K562 (cell line): ENCODE results near the gene IP6K3. TPM values are rescaled to one million over a fixed set of nuclear protein-coding genes. Genes with fewer than 3 reads are reported as not detected.

Source experiments
- ATAC-seq: fragments of 200-7000 bp; cut with Tn5 transposase; 3 replicates; pipeline ENCODE4 v1.9.1; 2020; ENCODE audit warnings: moderate library complexity
- BruUV-seq: library from RNA; stranded (reverse); fragments of 400-500 nt; replicated peaks from 2 replicates; lab custom pipeline; 2021; lab: Mats Ljungman, UMichigan
- CTCF ChIA-PET: fragments of 300-600 bp; formaldehyde crosslinking; extraction: SDS; loops from one replicate; lab custom pipeline; 2021; ENCODE audit warnings: low intra/inter-chr PET ratio; lab: Yijun Ruan, JAX
- POLR2A ChIA-PET: fragments of 300-600, 350-650 bp; sonication (Branson Sonifier 250); formaldehyde crosslinking; extraction: SDS; loops from one replicate; lab custom pipeline; 2021; ENCODE audit warnings: antibody characterized with exemption, inconsistent platforms; lab: Yijun Ruan, JAX
- DNase-seq, 4 experiments: peaks; one replicate each; pipeline versions ENCODE4 v3.0.0 to v3.0.0-alpha.2; 2011 to 2018; ENCODE audit warnings: low spot score in 3 of 4, mixed read lengths in 3 of 4; ENCODE audit errors: extremely low read depth in 1 of 4
- FAIRE-seq: peaks from 2 replicates; lab custom pipeline; 2011; peaks lifted over from hg19 to GRCh38; lab: Jason Lieb, UNC
- H2AFZ ChIP-seq: 2 replicates; pipeline ENCODE4 v1.6.0; 2011; ENCODE audit warnings: low read depth, low read length, control low read depth, inconsistent platforms
- H3K27ac ChIP-seq: fragments of 200-600 bp; 3 replicates; pipeline ENCODE4 v1.8.0; 2011; ENCODE audit warnings: low read depth, mild to moderate bottlenecking, control low read depth, inconsistent platforms, low read length, moderate library complexity, mixed read lengths; ENCODE audit errors: extremely low read depth
- H3K27me3 ChIP-seq, 2 experiments: fragments of 300-600 bp in 1 of 2; 2 replicates in 1 of 2; 3 replicates in 1 of 2; pipeline versions ENCODE4 v1.6.0 to v1.8.0; 2011; ENCODE audit warnings: inconsistent platforms in 2 of 2, low read length in 2 of 2, mild to moderate bottlenecking in 1 of 2, mixed read lengths in 1 of 2, moderate library complexity in 1 of 2; ENCODE audit not compliant: control insufficient read depth in 2 of 2, insufficient read depth in 2 of 2
- H3K36me3 ChIP-seq: fragments of 300-600 bp; 3 replicates; pipeline ENCODE4 v1.8.0; 2011; ENCODE audit warnings: mild to moderate bottlenecking, low read length, inconsistent platforms; ENCODE audit not compliant: control insufficient read depth, insufficient read depth
- H3K4me1 ChIP-seq, 2 experiments: fragments of 200-600 bp in 1 of 2; replicated peaks in 1 of 2; 2 replicates in 1 of 2; 3 replicates in 1 of 2; pipeline versions ENCODE4 v1.5.1 to v1.8.0; 2011; ENCODE audit warnings: inconsistent platforms in 2 of 2, low read length in 2 of 2, mild to moderate bottlenecking in 1 of 2, mixed read lengths in 1 of 2, moderate library complexity in 1 of 2; ENCODE audit not compliant: control insufficient read depth in 2 of 2, insufficient read depth in 2 of 2
- H3K4me2 ChIP-seq: 2 replicates; pipeline ENCODE4 v1.6.1; 2011; ENCODE audit warnings: low read length, control low read depth, inconsistent platforms, mixed read lengths; ENCODE audit not compliant: insufficient read depth
- H3K4me3 ChIP-seq: fragments of 200-600 bp; sonication (generic), shearing (Covaris generic); 2 replicates; pipeline ENCODE4 v1.5.1; 2016; ENCODE audit warnings: control low read depth, inconsistent platforms
- H3K79me2 ChIP-seq: fragments of 200-600 bp; 3 replicates; pipeline ENCODE4 v1.8.0; 2011; ENCODE audit warnings: low read length, inconsistent platforms; ENCODE audit not compliant: control insufficient read depth, insufficient read depth
- H3K9ac ChIP-seq, 2 experiments: 2 replicates each; pipeline versions ENCODE4 v1.6.0 to v1.6.1; 2011; ENCODE audit warnings: low read depth in 2 of 2, low read length in 2 of 2, control low read depth in 1 of 2, inconsistent platforms in 1 of 2, mild to moderate bottlenecking in 1 of 2, mixed read lengths in 1 of 2; ENCODE audit not compliant: insufficient read depth in 1 of 2
- H3K9me1 ChIP-seq: one replicate; pipeline ENCODE4 v1.6.0; 2011; ENCODE audit warnings: inconsistent platforms, mild to moderate bottlenecking, low read length, moderate library complexity; ENCODE audit not compliant: control insufficient read depth, insufficient read depth
- H3K9me3 ChIP-seq: replicated peaks from 2 replicates; pipeline ENCODE4 v1.5.1; 2011; ENCODE audit warnings: low read depth, low read length, inconsistent platforms; ENCODE audit not compliant: control insufficient read depth, insufficient read depth
- H4K20me1 ChIP-seq: replicated peaks from 2 replicates; pipeline ENCODE4 v1.6.1; 2011; ENCODE audit warnings: low read length, inconsistent platforms, mixed read lengths; ENCODE audit not compliant: control insufficient read depth, insufficient read depth
- CBFB ChIP-seq: sonication (generic); formaldehyde crosslinking; IDR thresholded peaks from 2 replicates; pipeline ENCODE4 v1.4.0; 2020; ENCODE audit warnings: mild to moderate bottlenecking, missing genetic modification reagents
- CCNT2 ChIP-seq: IDR thresholded peaks from 2 replicates; pipeline ENCODE4 v1.6.1; 2011; ENCODE audit warnings: borderline replicate concordance, low read depth, mild to moderate bottlenecking, moderate library complexity, mixed read lengths, low read length; ENCODE audit not compliant: insufficient read length; ENCODE audit errors: extremely low read depth
- DNMT1 ChIP-seq: fragments of 450-650 bp; IDR thresholded peaks from 2 replicates; pipeline ENCODE4 v1.6.1; 2016; ENCODE audit warnings: antibody characterized with exemption, mild to moderate bottlenecking
- FOXK1 ChIP-seq: sonication (generic); formaldehyde crosslinking; IDR thresholded peaks from 2 replicates; pipeline ENCODE4 v1.8.0; 2022; ENCODE audit warnings: missing genetic modification reagents, mild to moderate bottlenecking, borderline replicate concordance
- HDAC1 ChIP-seq, 2 experiments: fragments of 450-650 bp; IDR thresholded peaks; 2 replicates each; pipeline ENCODE4 v1.6.1; 2016 to 2017; ENCODE audit warnings: inconsistent platforms in 1 of 2, mild to moderate bottlenecking in 1 of 2, moderate library complexity in 1 of 2
- HDAC3 ChIP-seq: fragments of 450-650 bp; IDR thresholded peaks from 2 replicates; pipeline ENCODE4 v1.6.1; 2018; ENCODE audit warnings: borderline replicate concordance, mild to moderate bottlenecking, moderate library complexity; ENCODE audit not compliant: partially characterized antibody
- HNRNPL ChIP-seq: fragments of 200-400 bp; formaldehyde crosslinking; IDR thresholded peaks from 2 replicates; pipeline ENCODE4 v1.6.1; 2017; ENCODE audit warnings: low read depth, mild to moderate bottlenecking, low read length
- KAT2B ChIP-seq: IDR thresholded peaks from one replicate; pipeline ENCODE4 v1.6.1; 2012; ENCODE audit warnings: low read depth, mild to moderate bottlenecking, control low read depth, inconsistent platforms, low read length, moderate library complexity
- KLF16 ChIP-seq: IDR thresholded peaks from 2 replicates; pipeline ENCODE4 v1.6.1; 2016; ENCODE audit warnings: antibody characterized with exemption
- RBFOX2 ChIP-seq: fragments of 200-400 bp; formaldehyde crosslinking; IDR thresholded peaks from 2 replicates; pipeline ENCODE4 v1.6.1; 2017; ENCODE audit warnings: low read depth, mild to moderate bottlenecking, low read length, moderate library complexity
- RBM34 ChIP-seq: fragments of 200-400 bp; formaldehyde crosslinking; IDR thresholded peaks from 2 replicates; pipeline ENCODE4 v1.6.1; 2018; ENCODE audit warnings: low read length, borderline replicate concordance; ENCODE audit not compliant: insufficient read depth
- RNF2 ChIP-seq: sonication (generic); IDR thresholded peaks from 2 replicates; pipeline ENCODE4 v1.6.1; 2016
- TGIF2 ChIP-seq: sonication (generic); formaldehyde crosslinking; IDR thresholded peaks from 2 replicates; pipeline ENCODE4 v1.8.1; 2022; ENCODE audit warnings: mild to moderate bottlenecking, missing genetic modification reagents, moderate library complexity
- ZNF232 ChIP-seq: sonication (generic); formaldehyde crosslinking; IDR thresholded peaks from 2 replicates; pipeline ENCODE4 v1.8.0; 2022; ENCODE audit warnings: mild to moderate bottlenecking, missing genetic modification reagents
- ZNF431 ChIP-seq: sonication (generic); formaldehyde crosslinking; IDR thresholded peaks from 2 replicates; pipeline ENCODE4 v1.8.0; 2022; ENCODE audit warnings: mild to moderate bottlenecking, missing genetic modification reagents
- WGBS: fragments of 100-300 bp; shearing (Covaris generic); methylation state at CpG from one replicate; pipeline ENCODE4 v1.1.6; 2016; ENCODE audit warnings: low coverage, mixed read lengths; ENCODE audit not compliant: insufficient coverage; ENCODE audit errors: missing lambda C conversion rate; 5-methylcytosine and 5-hydroxymethylcytosine counted together
- in situ Hi-C: fragments of 300-500 bp; cut with MboI; formaldehyde crosslinking; loops from 4 replicates; pipeline ENCODE4 v1.15.0; 2018; ENCODE audit warnings: inconsistent platforms, mixed read lengths
- intact Hi-C: fragments of 100-400 bp; cut with micrococcal nuclease; formaldehyde crosslinking; loops from 2 replicates; pipeline ENCODE4 v1.14.2; 2022
- polyA plus RNA-seq, 8 experiments: library from polyadenylated mRNA; depleted of rRNA in 4 of 8; stranded (reverse) in 5 of 8; unstranded in 3 of 8; fragments of >200 nt; fragmentation: Nextera tagmentation in 2 of 8; fragmentation: Illumina TruSeq in 1 of 8; extraction: Ambion mirVana in 2 of 8; extraction: Trizol in 1 of 8; gene quantifications; 2 replicates each; pipeline versions ENCODE4 v1.2.1 to v1.2.3, GENCODE V29; 2011 to 2014; ENCODE audit warnings: inconsistent platforms in 1 of 8, missing spikeins in 1 of 8
- total RNA-seq, 7 experiments: library from RNA; depleted of rRNA in 6 of 7; stranded (reverse); fragments of >200 nt in 6 of 7; fragmentation: Illumina TruSeq in 2 of 7; extraction: Trizol in 2 of 7; gene quantifications; 2 replicates each; pipeline versions ENCODE4 v1.2.1 to v1.2.3, GENCODE V29; 2011 to 2021; ENCODE audit warnings: low replicate concordance in 1 of 7
- TF ChIP-seq, protein P1 (sequence below): fragments of 250-450 bp; sonication (Bioruptor Pico); IDR thresholded peaks from 2 replicates; pipeline ENCODE4 v1.4.0; 2020; ENCODE audit warnings: mild to moderate bottlenecking, moderate library complexity

IP6K3 gene
- total and polyA plus RNA-seq, 9 of the 15 experiments (the other 6 are each of a cell fraction or from before 2014, with no cell fraction given), result not detected

DNA sequence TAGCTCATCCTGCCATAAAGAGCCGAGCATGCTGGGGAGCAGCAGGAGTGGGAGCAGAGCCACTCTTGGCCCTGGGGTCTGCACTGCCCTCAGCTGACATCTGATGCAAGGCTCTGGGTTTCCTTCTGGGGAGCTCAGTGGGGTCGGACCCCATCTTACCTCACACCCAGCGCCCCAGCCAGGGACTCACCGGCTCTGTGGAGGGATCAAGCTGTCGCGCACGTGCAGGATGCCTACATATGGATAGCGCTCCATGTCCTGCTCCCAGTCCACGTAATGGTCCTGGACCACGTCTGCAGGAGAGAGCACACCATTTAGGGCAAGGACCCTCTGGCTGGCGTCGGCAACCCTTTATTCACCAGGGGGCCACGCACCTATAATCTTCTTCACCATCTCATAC lies 30.1 kb upstream of the IP6K3 start:
- Histone ChIP-seq H4K20me1 (0 out of 2 replicates have a peak, but pooled peaks cover 18% of the 10 kb centered on the region), H3K4me1 (peaks cover 1 to 14% of the 10 kb centered on the region in 2 experiments; a peak in 3 of 5 replicates), H3K4me3 (no peak overlapping the region), H3K9me3 (no peaks in the 10 kb centered on the region), H3K9me1 (no peaks in the 10 kb centered on the region), H2AFZ (no peak overlapping the region), H3K79me2 (no peaks in the 10 kb centered on the region), H3K36me3 (peaks cover 85% of the 10 kb centered on the region; the same call in 2 of the 3 replicates), H3K27ac (no peak overlapping the region), H3K27me3 (no peaks in the 10 kb centered on the region), H3K9ac (0 out of 4 replicates have a peak overlapping the region, but pooled peaks of 1 of the 2 experiments have one; percentile 20), H3K4me2 (no peak overlapping the region)
- FAIRE-seq (no peak), ATAC-seq (no peak), DNase-seq (no peak)
- ChIA-PET POLR2A (interaction anchor here (0.6 to 1.4 kb wide), 5 partner anchors 10 to 348 kb away, joined by 3 to 4 read pairs (median 3); no protein-coding TSS in a partner anchor), CTCF (no interaction called here)
- 84% methylated on average over 13 of the region's 13 CpGs for WGBS
- intact Hi-C loops (no loop called here), in situ Hi-C loops (no loop called here)
- TF ChIP-seq RBFOX2 (no peak), RNF2 (no peak), RBM34 (no peak), HNRNPL (no peak), HDAC3 (no peak), ZNF431 (CRISPR knock-in tag) (no peak), HDAC1 (IDR thresholded peaks at IDR 0.05) (no peak), KLF16 (no peak), DNMT1 (no peak), KAT2B (no peak), TGIF2 (CRISPR knock-in tag) (no peak), FOXK1 (CRISPR knock-in tag) (no peak), ZNF232 (CRISPR knock-in tag) (no peak), CCNT2 (no peak), CBFB (CRISPR knock-in tag) (no peak)
- TF ChIP-seq, protein P1, sequence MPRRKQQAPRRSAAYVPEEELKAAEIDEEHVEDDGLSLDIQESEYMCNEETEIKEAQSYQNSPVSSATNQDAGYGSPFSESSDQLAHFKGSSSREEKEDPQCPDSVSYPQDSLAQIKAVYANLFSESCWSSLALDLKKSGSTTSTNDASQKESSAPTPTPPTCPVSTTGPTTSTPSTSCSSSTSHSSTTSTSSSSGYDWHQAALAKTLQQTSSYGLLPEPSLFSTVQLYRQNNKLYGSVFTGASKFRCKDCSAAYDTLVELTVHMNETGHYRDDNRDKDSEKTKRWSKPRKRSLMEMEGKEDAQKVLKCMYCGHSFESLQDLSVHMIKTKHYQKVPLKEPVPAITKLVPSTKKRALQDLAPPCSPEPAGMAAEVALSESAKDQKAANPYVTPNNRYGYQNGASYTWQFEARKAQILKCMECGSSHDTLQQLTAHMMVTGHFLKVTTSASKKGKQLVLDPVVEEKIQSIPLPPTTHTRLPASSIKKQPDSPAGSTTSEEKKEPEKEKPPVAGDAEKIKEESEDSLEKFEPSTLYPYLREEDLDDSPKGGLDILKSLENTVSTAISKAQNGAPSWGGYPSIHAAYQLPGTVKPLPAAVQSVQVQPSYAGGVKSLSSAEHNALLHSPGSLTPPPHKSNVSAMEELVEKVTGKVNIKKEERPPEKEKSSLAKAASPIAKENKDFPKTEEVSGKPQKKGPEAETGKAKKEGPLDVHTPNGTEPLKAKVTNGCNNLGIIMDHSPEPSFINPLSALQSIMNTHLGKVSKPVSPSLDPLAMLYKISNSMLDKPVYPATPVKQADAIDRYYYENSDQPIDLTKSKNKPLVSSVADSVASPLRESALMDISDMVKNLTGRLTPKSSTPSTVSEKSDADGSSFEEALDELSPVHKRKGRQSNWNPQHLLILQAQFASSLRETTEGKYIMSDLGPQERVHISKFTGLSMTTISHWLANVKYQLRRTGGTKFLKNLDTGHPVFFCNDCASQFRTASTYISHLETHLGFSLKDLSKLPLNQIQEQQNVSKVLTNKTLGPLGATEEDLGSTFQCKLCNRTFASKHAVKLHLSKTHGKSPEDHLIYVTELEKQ, result no peak
- BruUV-seq, result no TSS peak
